ENCODE measurements around the gene CMTM3.

Gene CMTM3

GRCh38 chr16:66578651-66579531 lies 25.6 kb upstream of the CMTM3 start, which contains the start of gene CMTM2:
TSS of gene CMTM2 (plus strand) at chr16:66579463. CDS start at chr16:66579608, 145 bp downstream.
- no peak for DNase-seq
- Histone ChIP-seq H3K9me3 (ENCODE audit: severe bottlenecking) (no peaks in the 10 kb centered on the region), H3K27ac (no peak within 1 kb of the TSS), H3K27me3 (ENCODE audit: insufficient read depth, low read depth, severe bottlenecking) (no peaks in the 10 kb centered on the region), H3K4me3 (ENCODE audit: low read depth, low read length) (no peak within 1 kb of the TSS), H3K36me3 (no peaks in the 10 kb centered on the region)
- no peak for TF ChIP-seq CTCF (IDR thresholded peaks at IDR 0.05; ENCODE audit: low read depth, low read length)

- TF ChIP-seq CTCF (IDR thresholded peaks at IDR 0.05; ENCODE audit: low read depth, low read length): no peak
- no peaks in the 10 kb centered on the region for H3K27me3 ChIP-seq (ENCODE audit: insufficient read depth, low read depth, severe bottlenecking)
- no peak overlapping the region for H3K27ac ChIP-seq
- H3K4me3 ChIP-seq (ENCODE audit: low read depth, low read length): no peak overlapping the region
- DNase-seq: no peak
- no peaks in the 10 kb centered on the region for H3K9me3 ChIP-seq (ENCODE audit: severe bottlenecking)
- H3K36me3 ChIP-seq: no peaks in the 10 kb centered on the region
These were observed 23.8 kb upstream of the CMTM3 start for GRCh38 chr16:66580605-66581209.

GRCh38 chr16:66581246-66581952 lies 23.1 kb upstream of the CMTM3 start:
- no peak overlapping the region for H3K27ac ChIP-seq
- no peaks in the 10 kb centered on the region for H3K27me3 ChIP-seq (ENCODE audit: insufficient read depth, low read depth, severe bottlenecking)
- DNase-seq: no peak
- H3K36me3 ChIP-seq: no peaks in the 10 kb centered on the region
- H3K9me3 ChIP-seq (ENCODE audit: severe bottlenecking): no peaks in the 10 kb centered on the region
- no peak overlapping the region for H3K4me3 ChIP-seq (ENCODE audit: low read depth, low read length)
- no peak for TF ChIP-seq CTCF (IDR thresholded peaks at IDR 0.05; ENCODE audit: low read depth, low read length)

GRCh38 chr16:66585481-66586239 lies 18.8 kb upstream of the CMTM3 start:
- Histone ChIP-seq H3K9me3 (ENCODE audit: severe bottlenecking) (no peaks in the 10 kb centered on the region), H3K27ac (no peak overlapping the region), H3K36me3 (no peaks in the 10 kb centered on the region), H3K4me3 (ENCODE audit: low read depth, low read length) (no peak overlapping the region), H3K27me3 (ENCODE audit: insufficient read depth, low read depth, severe bottlenecking) (no peaks in the 10 kb centered on the region)
- no peak for TF ChIP-seq CTCF (IDR thresholded peaks at IDR 0.05; ENCODE audit: low read depth, low read length)
- DNase-seq: no peak

GRCh38 chr16:66587881-66588600 lies 16.5 kb upstream of the CMTM3 start:
- Histone ChIP-seq H3K9me3 (ENCODE audit: severe bottlenecking) (no peaks in the 10 kb centered on the region), H3K4me3 (ENCODE audit: low read depth, low read length) (no peak overlapping the region), H3K36me3 (no peaks in the 10 kb centered on the region), H3K27ac (no peak overlapping the region), H3K27me3 (ENCODE audit: insufficient read depth, low read depth, severe bottlenecking) (no peaks in the 10 kb centered on the region)
- no peak for TF ChIP-seq CTCF (IDR thresholded peaks at IDR 0.05; ENCODE audit: low read depth, low read length)
- DNase-seq: no peak
